ENCODE measurements around the gene HSPA12A. TPM values are rescaled to one million over a fixed set of nuclear protein-coding genes. Genes with fewer than 3 reads are reported as not detected.

HSPA12A gene
- total RNA-seq, 4 donors from 2014 or later = 20.2 to 55.1 (median 32.5) TPM

- DNase-seq (ENCODE audit: low spot score) (no peak), ATAC-seq (ENCODE audit: low FRiP score) (no peak)
- TF ChIP-seq, protein P1, sequence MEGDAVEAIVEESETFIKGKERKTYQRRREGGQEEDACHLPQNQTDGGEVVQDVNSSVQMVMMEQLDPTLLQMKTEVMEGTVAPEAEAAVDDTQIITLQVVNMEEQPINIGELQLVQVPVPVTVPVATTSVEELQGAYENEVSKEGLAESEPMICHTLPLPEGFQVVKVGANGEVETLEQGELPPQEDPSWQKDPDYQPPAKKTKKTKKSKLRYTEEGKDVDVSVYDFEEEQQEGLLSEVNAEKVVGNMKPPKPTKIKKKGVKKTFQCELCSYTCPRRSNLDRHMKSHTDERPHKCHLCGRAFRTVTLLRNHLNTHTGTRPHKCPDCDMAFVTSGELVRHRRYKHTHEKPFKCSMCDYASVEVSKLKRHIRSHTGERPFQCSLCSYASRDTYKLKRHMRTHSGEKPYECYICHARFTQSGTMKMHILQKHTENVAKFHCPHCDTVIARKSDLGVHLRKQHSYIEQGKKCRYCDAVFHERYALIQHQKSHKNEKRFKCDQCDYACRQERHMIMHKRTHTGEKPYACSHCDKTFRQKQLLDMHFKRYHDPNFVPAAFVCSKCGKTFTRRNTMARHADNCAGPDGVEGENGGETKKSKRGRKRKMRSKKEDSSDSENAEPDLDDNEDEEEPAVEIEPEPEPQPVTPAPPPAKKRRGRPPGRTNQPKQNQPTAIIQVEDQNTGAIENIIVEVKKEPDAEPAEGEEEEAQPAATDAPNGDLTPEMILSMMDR (IDR thresholded peaks at IDR 0.05) = no peak
These were observed 63.0 kb downstream of the HSPA12A start for GRCh38 chr10:116679351-116679750.

- TF ChIP-seq, protein P1 (IDR thresholded peaks at IDR 0.05) = no peak
- DNase-seq (ENCODE audit: low spot score) (no peak), ATAC-seq (ENCODE audit: low FRiP score) (no peak)
These were observed 65.7 kb downstream of the HSPA12A start for GRCh38 chr10:116676633-116677032.

GRCh38 chr10:116676118-116676517 lies 66.2 kb downstream of the HSPA12A start:
- DNase-seq (ENCODE audit: low spot score) = no peak
- ATAC-seq (ENCODE audit: low FRiP score) = no peak
- TF ChIP-seq, protein P1 (IDR thresholded peaks at IDR 0.05) = no peak

- ATAC-seq (ENCODE audit: low FRiP score) = no peak
- no peak for DNase-seq (ENCODE audit: low spot score)
- TF ChIP-seq, protein P1 (IDR thresholded peaks at IDR 0.05) = no peak
These were observed 67.4 kb downstream of the HSPA12A start for GRCh38 chr10:116674901-116675423.

GRCh38 chr10:116673866-116674265 lies 68.5 kb downstream of the HSPA12A start:
- no peak for ATAC-seq (ENCODE audit: low FRiP score)
- no peak for DNase-seq (ENCODE audit: low spot score)
- TF ChIP-seq, protein P1 (IDR thresholded peaks at IDR 0.05) = no peak

DNA sequence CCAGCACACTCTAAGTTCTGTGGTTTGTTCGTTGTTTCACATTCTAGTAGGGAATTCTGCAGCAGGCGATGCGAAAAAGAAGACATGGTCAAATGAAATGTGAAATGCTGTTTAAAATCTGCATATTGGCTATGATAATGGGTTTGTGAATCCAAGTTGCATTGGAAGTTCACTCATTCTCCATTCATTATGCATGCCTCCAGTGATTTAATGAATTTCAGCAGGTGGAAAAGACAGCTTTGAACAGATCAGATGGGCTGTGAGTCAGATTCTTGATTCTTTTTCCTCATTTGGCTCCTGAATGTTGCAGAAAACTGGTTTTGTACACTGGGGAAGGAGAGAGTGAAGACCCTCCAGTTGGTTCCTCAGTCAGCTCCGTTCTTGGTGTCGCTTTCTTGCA lies 69.5 kb downstream of the HSPA12A start:
- no peak for DNase-seq (ENCODE audit: low spot score)
- ATAC-seq (ENCODE audit: low FRiP score) = no peak
- TF ChIP-seq, protein P1 (IDR thresholded peaks at IDR 0.05) = no peak

GRCh38 chr10:116671274-116671926 lies 71.0 kb downstream of the HSPA12A start:
- TF ChIP-seq, protein P1 (IDR thresholded peaks at IDR 0.05) = no peak
- no peak for DNase-seq (ENCODE audit: low spot score)
- ATAC-seq (ENCODE audit: low FRiP score) = no peak
